Endothelial cell of umbilical vein (primary cell): ENCODE results near the gene SLC7A6. TPM values are rescaled to one million over a fixed set of nuclear protein-coding genes. Genes with fewer than 3 reads are reported as not detected.

Source experiments
- BruUV-seq: library from RNA; stranded (reverse); fragments of 400-500 nt; replicated peaks from 2 replicates; lab custom pipeline; 2021; lab: Mats Ljungman, UMichigan
- CTCF ChIA-PET: fragments of 300-600, 350-600 bp; sonication (Branson Sonifier 250); formaldehyde crosslinking; loops from one replicate; lab custom pipeline; 2021; ENCODE audit warnings: antibody characterized with exemption, inconsistent platforms; lab: Charles Lee
- POLR2A ChIA-PET: fragments of 300-600, 350-600 bp; sonication (Branson Sonifier 250); formaldehyde crosslinking; loops from one replicate; lab custom pipeline; 2021; ENCODE audit warnings: antibody characterized with exemption, inconsistent platforms; lab: Charles Lee
- DNase-seq: peaks from one replicate; pipeline ENCODE4 v3.0.0-alpha.2; 2011; ENCODE audit warnings: low read depth, low spot score
- FAIRE-seq: peaks from 2 replicates; lab custom pipeline; 2011; peaks lifted over from hg19 to GRCh38; lab: Jason Lieb, UNC
- H2AFZ ChIP-seq: 2 replicates; pipeline ENCODE4 v1.6.0; 2012; ENCODE audit warnings: low read depth, low read length, control low read depth, inconsistent platforms
- H3K27ac ChIP-seq: 2 replicates; pipeline ENCODE4 v1.5.1; 2011; ENCODE audit warnings: low read depth, mild to moderate bottlenecking, control low read depth, low read length, moderate library complexity; ENCODE audit not compliant: insufficient read depth
- H3K27me3 ChIP-seq, 2 experiments: 2 replicates each; pipeline versions ENCODE4 v1.6.0 to v1.6.1; 2011; ENCODE audit warnings: low read length in 2 of 2, mixed read lengths in 1 of 2; ENCODE audit not compliant: control insufficient read depth in 2 of 2, insufficient read depth in 2 of 2
- H3K36me3 ChIP-seq, 2 experiments: 2 replicates in 1 of 2; 3 replicates in 1 of 2; pipeline ENCODE4 v1.5.1; 2011; ENCODE audit warnings: low read length in 2 of 2, mild to moderate bottlenecking in 1 of 2, moderate library complexity in 1 of 2; ENCODE audit not compliant: control insufficient read depth in 2 of 2, insufficient read depth in 2 of 2; ENCODE audit errors: extremely low read depth in 1 of 2
- H3K4me1 ChIP-seq: 3 replicates; pipeline ENCODE4 v1.5.1; 2011; ENCODE audit warnings: mild to moderate bottlenecking, low read length; ENCODE audit not compliant: control insufficient read depth, insufficient read depth; ENCODE audit errors: extremely low read depth
- H3K4me2 ChIP-seq: 2 replicates; pipeline ENCODE4 v1.6.1; 2011; ENCODE audit warnings: low read length, control low read depth, mixed read lengths; ENCODE audit not compliant: insufficient read depth
- H3K4me3 ChIP-seq, 3 experiments: fragments of 200-600 bp in 1 of 3; sonication (generic), shearing (Covaris generic) in 1 of 3; replicated peaks in 1 of 3; 2 replicates each; pipeline ENCODE4 v1.5.1; 2011 to 2016; ENCODE audit warnings: control low read depth in 3 of 3, low read length in 3 of 3, mild to moderate bottlenecking in 2 of 3, inconsistent platforms in 1 of 3, low read depth in 1 of 3, moderate library complexity in 1 of 3; ENCODE audit not compliant: insufficient read depth in 1 of 3
- H3K79me2 ChIP-seq: 2 replicates; pipeline ENCODE4 v1.6.0; 2012; ENCODE audit warnings: low read length, inconsistent platforms; ENCODE audit not compliant: control insufficient read depth, insufficient read depth
- H3K9ac ChIP-seq: replicated peaks from 2 replicates; pipeline ENCODE3; 2011; ENCODE audit warnings: low read length, control low read depth; ENCODE audit not compliant: insufficient read depth; ENCODE audit errors: extremely low read depth
- H3K9me1 ChIP-seq: replicated peaks from 3 replicates; pipeline ENCODE4 v1.6.0; 2011; ENCODE audit warnings: mild to moderate bottlenecking, low read length; ENCODE audit not compliant: control insufficient read depth, insufficient read depth; ENCODE audit errors: extremely low read depth
- H3K9me3 ChIP-seq: replicated peaks from 2 replicates; pipeline ENCODE4 v1.5.1; 2012; ENCODE audit warnings: low read length, inconsistent platforms; ENCODE audit not compliant: control insufficient read depth, insufficient read depth
- H4K20me1 ChIP-seq: replicated peaks from 2 replicates; pipeline ENCODE3; 2011; ENCODE audit warnings: mild to moderate bottlenecking, low read length; ENCODE audit not compliant: control insufficient read depth, insufficient read depth; ENCODE audit errors: extremely low read depth
- CTCF ChIP-seq, 2 donors: IDR thresholded peaks; 1 replicate in 1 of 2; 2 replicates in 1 of 2; pipeline ENCODE4 v1.5.1; 2011; ENCODE audit warnings: low read length in 2 of 2, mild to moderate bottlenecking in 2 of 2, moderate library complexity in 2 of 2, control low read depth in 1 of 2, inconsistent platforms in 1 of 2, low read depth in 1 of 2; ENCODE audit not compliant: insufficient read depth in 1 of 2; ENCODE audit errors: extremely low read depth in 1 of 2
- EZH2 ChIP-seq: IDR thresholded peaks from 2 replicates; pipeline ENCODE4 v1.6.1; 2012; ENCODE audit warnings: borderline replicate concordance, low read depth, mild to moderate bottlenecking, moderate library complexity, low read length, inconsistent platforms; ENCODE audit not compliant: severe bottlenecking
- FOS ChIP-seq: IDR thresholded peaks from 2 replicates; pipeline ENCODE4 v1.6.1; 2011; ENCODE audit warnings: mild to moderate bottlenecking, low read length, moderate library complexity, borderline replicate concordance; ENCODE audit not compliant: insufficient read depth
- GATA2 ChIP-seq: IDR thresholded peaks from 2 replicates; pipeline ENCODE4 v1.7.0; 2011; ENCODE audit warnings: low read depth, mild to moderate bottlenecking, moderate library complexity, mixed read lengths, low read length; ENCODE audit not compliant: insufficient read length, insufficient read depth
- JUN ChIP-seq: IDR thresholded peaks from 2 replicates; pipeline ENCODE4 v1.6.1; 2011; ENCODE audit warnings: borderline replicate concordance, low read depth; ENCODE audit not compliant: insufficient read length, insufficient read depth
- MAX ChIP-seq: IDR thresholded peaks from 2 replicates; pipeline ENCODE4 v1.6.1; 2011; ENCODE audit not compliant: insufficient read depth, insufficient read length
- MYC ChIP-seq: IDR thresholded peaks from one replicate; pipeline ENCODE4 v1.6.1; 2011; ENCODE audit warnings: mild to moderate bottlenecking, low read depth, low read length
- POLR2A ChIP-seq: IDR thresholded peaks from 2 replicates; pipeline ENCODE4 v1.6.1; 2012; ENCODE audit warnings: low read depth, mild to moderate bottlenecking, control low read depth, low read length
- POLR2AphosphoS5 ChIP-seq: IDR thresholded peaks from 2 replicates; pipeline ENCODE4 v1.6.1; 2012; ENCODE audit warnings: low read depth, mild to moderate bottlenecking, control low read depth, low read length, moderate library complexity; ENCODE audit not compliant: insufficient read depth
- dilution Hi-C: fragments of 300-500 bp; cut with MboI; formaldehyde crosslinking; loops from one replicate; pipeline ENCODE4 v1.15.0; 2019; ENCODE audit warnings: low sequenced_read_pairs; ENCODE audit not compliant: extremely low pct_ligation_motif_present
- intact Hi-C: fragments of 100-400 bp; cut with micrococcal nuclease; formaldehyde crosslinking; loops from one replicate; pipeline ENCODE4 v1.10.0; 2022
- polyA plus RNA-seq, 4 experiments: library from polyadenylated mRNA; depleted of rRNA in 3 of 4; stranded (reverse) in 3 of 4; unstranded in 1 of 4; fragments of >200 nt; gene quantifications; 2 replicates each; pipeline versions ENCODE4 v1.2.1 to v1.2.3, GENCODE V29; 2011 to 2012; ENCODE audit warnings: missing spikeins in 1 of 4
- total RNA-seq: library from RNA; stranded (reverse); gene quantifications from 2 replicates; pipeline ENCODE4 v1.2.3, GENCODE V29; 2021

SLC7A6 gene
- total and polyA plus RNA-seq, 2 donors (not counting 3 experiments of a cell fraction or from before 2014, with no cell fraction given) = 68.0 to 86.5 TPM

- CTCF ChIA-PET = interaction anchor here (0.7 to 3.3 kb wide), 13 partner anchors 9 to 39 kb away, joined by 3 to 81 read pairs (median 4); partner anchors contain the start of genes PRMT7, SLC7A6 and SLC7A6OS
- Histone ChIP-seq H3K27ac (peak overlapping the region; percentile 88), H3K27me3 (no peaks in the 10 kb centered on the region), H3K79me2 (peaks cover 46% of the 10 kb centered on the region), H3K4me2 (peak overlapping the region; percentile 63), H3K9me1 (no peaks in the 10 kb centered on the region), H3K9ac (peak overlapping the region; percentile 54), H3K36me3 (peaks cover 9 to 14% of the 10 kb centered on the region in 2 experiments), H2AFZ (no peak overlapping the region), H3K4me1 (peaks cover 65% of the 10 kb centered on the region), H3K4me3 (no peak overlapping the region), H3K9me3 (no peaks in the 10 kb centered on the region), H4K20me1 (no peaks in the 10 kb centered on the region)
- FAIRE-seq = peak; percentile 76
- intact Hi-C loops = loop anchor here (1.0 to 2.0 kb wide), 2 partner anchors 21 to 39 kb away; partner anchors contain the start of gene SLC7A6OS
- POLR2A ChIA-PET = interaction anchor here (0.5 to 2.9 kb wide), 7 partner anchors 9 to 1984 kb away, joined by 3 to 9 read pairs (median 3); partner anchors contain the start of genes PRMT7, SLC7A6 and SLC7A6OS
- TSS peak; percentile 71 for BruUV-seq
- peak; percentile 76 for DNase-seq
- TF ChIP-seq FOS (no peak), EZH2 (no peak), POLR2A (peak; percentile 78), CTCF (IDR thresholded peaks at IDR 0.05; ENCODE audit: extremely low read depth in 1 of 2, insufficient read depth in 1 of 2, low read depth in 1 of 2, low read length in 2 of 2) (no peak), POLR2AphosphoS5 (peak; percentile 42), MAX (no peak), MYC (no peak), JUN (peak; percentile 31), GATA2 (no peak)
- dilution Hi-C loops = no loop called here
Observed at GRCh38 chr16:68289621-68290329, 25.4 kb downstream of the SLC7A6 start.
